SHP77 (cell line): Measurements from ENCODE around the gene GLI1.
"Not testable (repeated sequence)": the region's sequence is repeated elsewhere in the genome, so short reads cannot be mapped to it uniquely, and the experiment has no call there.

Experiments
- DNase-seq, 2 experiments: peaks; one replicate each; lab custom pipeline; 2025; lab: John Stamatoyannopoulos, UW

GLI1 gene

DNA sequence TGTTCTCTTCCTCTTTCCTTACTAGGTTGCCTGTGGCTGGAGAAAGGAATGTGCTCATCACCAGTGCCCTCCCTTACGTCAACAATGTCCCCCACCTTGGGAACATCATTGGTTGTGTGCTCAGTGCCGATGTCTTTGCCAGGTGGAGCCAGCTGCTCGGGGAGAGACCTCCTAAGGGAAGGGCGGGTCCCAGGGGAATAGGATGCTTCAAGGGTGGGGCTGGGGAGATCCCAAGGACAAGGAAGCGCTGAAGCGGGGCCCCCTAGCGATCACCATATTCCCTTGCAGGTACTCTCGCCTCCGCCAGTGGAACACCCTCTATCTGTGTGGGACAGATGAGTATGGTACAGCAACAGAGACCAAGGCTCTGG is 38.5 kb downstream of the GLI1 start:
- no peak for DNase-seq

DNA sequence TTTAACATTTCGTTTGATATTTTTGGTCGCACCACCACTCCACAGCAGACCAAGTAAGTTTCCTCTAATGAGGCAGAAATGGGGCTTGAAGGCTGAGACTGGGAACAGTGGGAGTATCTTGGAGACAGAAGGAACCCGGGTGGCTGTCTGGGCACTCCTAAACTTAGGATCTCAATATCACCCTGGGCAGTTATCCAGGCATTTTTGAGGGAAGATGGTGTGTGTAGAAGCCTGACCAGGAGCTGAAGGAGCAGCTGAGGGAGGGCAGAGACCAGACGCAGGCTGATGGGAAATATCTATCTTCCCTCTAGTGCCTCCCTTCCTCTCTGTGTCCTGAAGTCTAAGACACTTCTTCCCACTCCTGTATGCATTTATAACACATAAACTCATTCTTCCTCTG is 39.0 kb downstream of the GLI1 start:
- no peak for DNase-seq

DNA sequence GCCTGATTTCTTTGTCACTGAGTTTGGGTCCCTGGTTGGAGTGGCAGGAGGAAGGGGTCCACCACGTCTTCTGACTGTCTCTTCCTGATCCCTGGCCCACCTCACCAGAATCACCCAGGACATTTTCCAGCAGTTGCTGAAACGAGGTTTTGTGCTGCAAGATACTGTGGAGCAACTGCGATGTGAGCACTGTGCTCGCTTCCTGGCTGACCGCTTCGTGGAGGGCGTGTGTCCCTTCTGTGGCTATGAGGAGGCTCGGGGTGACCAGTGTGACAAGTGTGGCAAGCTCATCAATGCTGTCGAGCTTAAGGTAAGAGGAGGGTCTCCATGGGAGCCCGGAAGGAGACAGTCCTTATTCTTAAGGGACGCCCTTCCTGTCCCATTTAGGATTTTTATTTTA is 40.6 kb downstream of the GLI1 start:
- DNase-seq: no peak

DNA sequence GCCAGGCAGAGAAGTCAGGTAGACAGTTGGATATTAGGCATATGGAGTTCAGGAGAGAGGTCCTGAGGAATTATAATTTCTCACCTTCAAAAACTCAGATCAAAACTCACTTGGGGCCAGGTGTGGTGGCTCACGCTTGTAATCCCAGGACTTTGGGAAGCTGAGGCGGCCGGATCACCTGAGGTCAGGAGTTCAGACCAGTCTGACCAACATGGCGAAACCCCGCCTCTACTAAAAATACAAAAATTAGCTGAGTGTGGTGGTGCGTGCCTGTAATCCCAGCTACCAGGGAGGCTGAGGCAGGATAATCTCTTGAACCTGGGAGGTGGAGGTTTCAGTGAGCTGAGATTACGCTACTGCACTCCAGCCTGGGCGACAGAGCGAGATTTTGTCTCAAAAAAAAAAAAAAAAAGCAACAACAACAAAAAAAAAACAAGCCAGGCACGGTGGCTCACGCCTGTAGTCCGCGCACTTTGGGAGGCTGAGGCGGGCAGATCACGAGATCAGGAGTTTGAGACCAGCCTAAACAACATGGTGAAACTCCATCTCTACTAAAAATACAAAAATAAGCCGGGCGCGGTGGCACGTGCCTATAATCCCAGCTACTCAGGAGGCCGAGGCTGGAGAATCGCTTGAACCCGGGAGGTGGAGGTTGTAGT is 42.9 kb downstream of the GLI1 start:
- not testable (repeated sequence) for DNase-seq

DNA sequence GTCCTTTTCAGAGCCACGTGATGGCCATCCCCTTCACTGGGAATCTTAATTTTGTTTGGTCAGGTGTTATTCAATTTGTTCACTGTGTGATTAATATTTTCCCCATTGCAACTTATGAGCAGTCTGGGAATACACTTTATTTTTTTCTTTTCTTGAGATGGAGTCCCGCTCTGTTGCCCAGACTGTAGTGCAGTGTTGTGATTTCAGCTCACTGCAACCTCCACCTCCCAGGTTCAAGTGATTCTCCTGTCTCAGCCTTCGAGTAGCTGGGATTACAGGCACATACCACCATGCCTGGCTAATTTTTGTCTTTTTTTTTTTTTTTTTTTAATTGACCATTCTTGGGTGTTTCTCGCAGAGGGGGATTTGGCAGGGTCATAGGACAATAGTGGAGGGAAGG is 47.0 kb downstream of the GLI1 start:
- not testable (repeated sequence) for DNase-seq

DNA sequence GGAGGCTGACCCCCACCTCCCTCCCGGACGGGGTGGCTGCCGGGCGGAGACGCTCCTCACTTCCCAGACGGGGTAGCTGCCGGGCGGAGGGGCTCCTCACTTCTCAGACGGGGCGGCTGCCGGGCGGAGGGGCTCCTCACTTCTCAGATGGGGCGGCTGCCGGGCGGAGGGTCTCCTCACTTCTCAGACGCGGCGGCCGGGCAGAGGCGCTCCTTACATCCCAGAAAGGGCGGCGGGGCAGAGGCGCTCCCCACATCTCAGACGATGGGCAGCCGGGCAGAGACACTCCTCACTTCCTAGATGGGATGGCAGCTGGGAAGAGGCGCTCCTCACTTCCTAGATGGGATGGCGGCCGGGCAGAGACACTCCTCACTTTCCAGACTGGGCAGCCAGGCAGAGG is 48.2 kb downstream of the GLI1 start:
- not testable (repeated sequence) for DNase-seq

DNA sequence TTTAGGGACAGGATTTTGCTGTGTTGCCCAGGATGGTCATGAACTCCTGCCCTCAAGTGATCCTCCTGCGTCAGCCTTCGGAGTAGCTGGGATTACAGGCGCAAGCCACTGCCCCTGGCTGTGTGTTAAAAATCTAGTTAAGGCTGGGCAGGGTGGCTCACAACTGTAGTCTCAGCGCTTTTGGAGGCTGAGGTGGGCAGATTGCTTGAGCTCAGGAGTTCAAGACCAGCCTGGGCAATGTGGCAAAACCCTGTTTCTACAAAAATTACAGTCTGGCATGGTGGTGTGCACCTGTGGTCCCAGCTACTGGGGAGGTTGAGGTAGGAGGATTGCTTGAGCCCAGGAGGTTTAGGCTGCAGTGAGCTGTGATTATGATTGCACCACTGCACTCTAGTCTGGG is 51.6 kb downstream of the GLI1 start:
- no peak for DNase-seq

DNA sequence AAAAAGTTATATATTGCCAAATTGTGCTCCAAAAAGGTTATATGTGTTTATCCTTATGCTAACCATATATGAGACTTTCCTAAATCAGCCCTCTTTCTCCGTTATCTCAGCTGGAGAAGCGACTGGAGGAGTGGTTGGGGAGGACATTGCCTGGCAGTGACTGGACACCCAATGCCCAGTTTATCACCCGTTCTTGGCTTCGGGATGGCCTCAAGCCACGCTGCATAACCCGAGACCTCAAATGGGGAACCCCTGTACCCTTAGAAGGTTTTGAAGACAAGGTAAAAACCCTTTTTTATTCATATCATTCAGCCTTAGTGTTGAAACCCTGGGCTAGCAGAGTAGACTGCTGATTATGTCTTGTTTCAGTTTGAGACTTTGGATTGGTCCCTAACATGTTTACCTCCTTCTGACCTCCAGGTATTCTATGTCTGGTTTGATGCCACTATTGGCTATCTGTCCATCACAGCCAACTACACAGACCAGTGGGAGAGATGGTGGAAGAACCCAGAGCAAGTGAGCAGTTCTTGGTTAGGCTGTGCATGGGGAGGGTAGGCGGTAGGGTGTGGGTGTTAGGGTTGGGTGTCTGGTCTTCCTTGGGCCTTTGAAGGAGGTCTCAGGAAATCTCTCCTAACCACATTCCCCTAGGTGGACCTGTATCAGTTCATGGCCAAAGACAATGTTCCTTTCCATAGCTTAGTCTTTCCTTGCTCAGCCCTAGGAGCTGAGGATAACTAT is 52.2 kb downstream of the GLI1 start:
- no peak for DNase-seq

DNA sequence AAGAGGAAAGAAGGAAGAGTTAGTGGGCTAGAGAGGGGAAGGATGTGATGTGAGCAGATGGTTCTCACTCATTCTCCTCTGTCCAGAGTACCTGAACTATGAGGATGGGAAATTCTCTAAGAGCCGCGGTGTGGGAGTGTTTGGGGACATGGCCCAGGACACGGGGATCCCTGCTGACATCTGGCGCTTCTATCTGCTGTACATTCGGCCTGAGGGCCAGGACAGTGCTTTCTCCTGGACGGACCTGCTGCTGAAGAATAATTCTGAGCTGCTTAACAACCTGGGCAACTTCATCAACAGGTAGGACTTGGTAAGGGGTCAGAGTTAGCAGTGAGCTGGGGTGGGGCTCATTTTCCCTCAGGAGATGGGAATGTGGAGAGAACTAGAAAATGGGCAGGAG is 53.1 kb downstream of the GLI1 start:
- DNase-seq: no peak

DNA sequence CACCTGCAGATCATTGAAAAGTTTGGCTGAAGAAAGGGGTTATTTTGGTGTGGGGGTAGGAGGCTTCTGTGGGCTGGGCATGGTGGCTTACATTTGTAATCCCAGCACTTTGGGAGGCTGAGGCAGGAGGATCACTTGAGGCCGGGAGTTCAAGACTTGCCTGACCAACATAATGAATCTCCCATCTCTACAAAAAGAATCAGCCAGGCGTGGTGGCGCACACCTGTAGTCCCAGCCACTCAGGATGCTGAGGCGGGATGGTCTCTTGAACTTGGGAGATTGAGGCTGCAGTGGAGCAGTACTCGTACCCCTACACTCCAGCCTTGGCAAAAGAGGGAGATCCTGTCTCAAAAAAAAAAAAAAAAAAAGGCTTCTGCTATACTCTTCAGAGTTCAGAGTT is 53.7 kb downstream of the GLI1 start:
- DNase-seq: no peak

DNA sequence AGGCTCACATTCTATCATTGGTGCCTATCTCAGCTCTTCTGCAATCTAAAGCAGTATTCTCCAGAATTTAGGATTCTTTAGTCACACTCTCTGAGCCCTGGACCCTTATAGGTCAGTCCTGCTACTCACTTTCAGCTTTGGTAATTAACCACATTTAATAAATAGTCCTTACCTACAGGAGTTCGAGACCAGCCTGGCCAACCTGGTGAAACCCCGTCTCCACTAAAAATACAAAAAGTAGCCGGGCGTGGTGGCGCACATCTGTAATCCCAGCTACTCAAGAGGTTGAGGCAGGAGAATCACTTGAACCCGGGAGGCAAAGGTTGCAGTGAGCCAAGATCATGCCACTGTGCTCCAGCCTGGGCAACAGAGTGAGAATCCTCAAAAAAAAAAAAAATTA is 54.1 kb downstream of the GLI1 start:
- not testable (repeated sequence) for DNase-seq

DNA sequence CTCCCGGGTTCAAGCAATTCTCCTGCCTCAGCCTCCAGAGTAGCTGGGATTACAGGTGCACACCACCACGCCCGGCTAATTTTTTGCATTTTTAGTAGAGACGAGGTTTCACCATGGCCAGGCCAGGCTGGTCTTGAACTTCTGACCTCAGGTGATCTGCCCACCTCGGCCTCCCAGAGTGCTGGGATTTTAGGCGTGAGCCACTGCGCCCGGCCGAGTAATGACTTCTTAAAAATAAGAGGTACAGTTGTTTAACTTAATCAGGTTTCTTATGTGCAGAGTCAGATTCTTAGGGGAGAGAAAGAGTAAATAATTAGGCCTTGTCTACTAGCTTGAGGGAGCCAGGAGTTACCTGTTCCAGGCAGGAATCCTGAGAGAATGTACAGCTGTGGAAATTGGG is 54.7 kb downstream of the GLI1 start:
- DNase-seq: not testable (repeated sequence)

DNA sequence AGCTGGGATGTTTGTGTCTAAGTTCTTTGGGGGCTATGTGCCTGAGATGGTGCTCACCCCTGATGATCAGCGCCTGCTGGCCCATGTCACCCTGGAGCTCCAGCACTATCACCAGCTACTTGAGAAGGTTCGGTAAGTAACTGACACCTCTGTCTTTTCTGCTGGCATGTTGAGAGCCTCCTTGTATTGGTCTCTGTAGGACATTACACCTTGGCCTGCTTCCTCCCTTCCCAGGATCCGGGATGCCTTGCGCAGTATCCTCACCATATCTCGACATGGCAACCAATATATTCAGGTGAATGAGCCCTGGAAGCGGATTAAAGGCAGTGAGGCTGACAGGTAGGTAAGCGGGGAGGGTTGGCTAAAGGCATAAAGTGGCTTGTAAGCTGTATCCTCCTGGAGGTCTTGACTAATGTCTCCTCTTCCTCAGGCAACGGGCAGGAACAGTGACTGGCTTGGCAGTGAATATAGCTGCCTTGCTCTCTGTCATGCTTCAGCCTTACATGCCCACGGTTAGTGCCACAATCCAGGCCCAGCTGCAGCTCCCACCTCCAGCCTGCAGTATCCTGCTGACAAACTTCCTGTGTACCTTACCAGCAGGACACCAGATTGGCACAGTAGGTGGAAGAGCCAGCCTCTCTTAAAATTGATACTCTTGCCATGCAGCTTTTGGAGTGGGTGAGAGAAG is 55.3 kb downstream of the GLI1 start:
- no peak for DNase-seq

DNA sequence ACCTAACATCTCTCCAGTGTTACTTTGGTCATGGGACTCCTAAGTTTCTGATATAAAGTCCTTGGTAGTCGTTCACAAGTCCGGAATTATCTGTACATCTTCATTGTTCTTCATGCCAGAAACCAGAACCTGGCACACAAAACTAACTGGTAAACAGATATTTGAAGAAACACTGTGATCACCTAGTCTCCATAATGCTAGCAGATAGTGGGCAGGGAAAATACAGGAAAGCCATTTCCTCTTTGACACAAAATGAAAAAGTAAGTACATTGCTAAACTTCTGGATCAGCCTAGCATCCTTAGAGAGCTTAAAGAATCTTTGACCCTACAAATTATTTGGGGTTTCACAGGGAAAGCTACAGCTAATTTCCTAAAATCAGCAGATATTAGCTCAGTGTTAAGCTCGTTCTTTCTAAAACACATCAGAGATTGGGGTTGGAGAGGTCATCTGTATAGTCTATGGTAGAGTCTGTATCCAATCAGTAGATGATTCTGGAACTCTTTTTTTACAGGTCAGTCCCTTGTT is 55.9 kb downstream of the GLI1 start:
- DNase-seq: no peak

DNA sequence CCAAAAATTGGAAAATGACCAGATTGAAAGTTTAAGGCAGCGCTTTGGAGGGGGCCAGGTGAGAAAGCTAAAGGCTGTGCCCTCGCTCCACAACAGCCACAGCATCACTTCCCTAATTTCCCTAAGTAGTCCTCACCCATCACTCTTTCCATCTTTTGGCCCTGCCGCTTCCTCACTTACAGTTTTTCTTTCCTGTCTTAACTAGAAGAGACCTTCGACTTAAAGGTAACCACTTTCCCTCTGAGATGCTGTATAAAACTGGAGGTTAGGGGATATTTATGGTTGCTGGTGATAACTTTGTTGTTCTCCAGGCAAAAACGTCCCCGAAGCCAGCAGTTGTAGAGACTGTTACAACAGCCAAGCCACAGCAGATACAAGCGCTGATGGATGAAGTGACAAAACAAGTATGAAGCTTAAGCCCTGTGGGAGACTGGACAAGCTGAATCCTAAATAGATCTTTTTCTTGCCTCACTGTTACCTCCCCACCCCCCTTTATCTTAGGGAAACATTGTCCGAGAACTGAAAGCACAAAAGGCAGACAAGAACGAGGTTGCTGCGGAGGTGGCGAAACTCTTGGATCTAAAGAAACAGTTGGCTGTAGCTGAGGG is 56.5 kb downstream of the GLI1 start:
- DNase-seq: no peak

DNA sequence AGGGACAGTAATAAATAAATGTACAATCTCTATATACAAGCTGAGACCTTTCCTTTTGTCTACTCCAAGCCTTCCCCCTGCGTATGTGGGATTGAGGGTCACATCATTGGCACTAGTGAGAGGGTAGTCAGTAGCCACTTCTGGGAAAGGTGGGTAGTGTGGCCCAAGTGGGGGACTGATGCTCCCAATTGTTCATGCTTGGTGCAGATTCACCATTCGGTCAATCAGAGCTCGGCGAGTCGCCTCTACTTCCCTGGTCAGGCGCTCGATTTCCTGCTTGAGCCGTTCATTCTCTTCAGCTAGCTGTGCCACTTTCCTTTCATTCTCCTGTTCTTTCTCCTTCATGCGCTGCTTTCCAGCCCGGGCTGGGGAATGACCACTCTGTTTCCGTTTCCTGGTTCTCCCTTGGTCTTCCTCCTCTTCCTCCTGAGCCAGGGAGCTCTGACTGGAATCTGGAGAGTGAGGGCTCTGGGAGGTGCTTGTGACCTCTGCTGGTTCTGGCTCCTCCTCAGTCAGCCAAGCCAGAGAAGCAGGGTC is 57.1 kb downstream of the GLI1 start:
- no peak for DNase-seq

DNA sequence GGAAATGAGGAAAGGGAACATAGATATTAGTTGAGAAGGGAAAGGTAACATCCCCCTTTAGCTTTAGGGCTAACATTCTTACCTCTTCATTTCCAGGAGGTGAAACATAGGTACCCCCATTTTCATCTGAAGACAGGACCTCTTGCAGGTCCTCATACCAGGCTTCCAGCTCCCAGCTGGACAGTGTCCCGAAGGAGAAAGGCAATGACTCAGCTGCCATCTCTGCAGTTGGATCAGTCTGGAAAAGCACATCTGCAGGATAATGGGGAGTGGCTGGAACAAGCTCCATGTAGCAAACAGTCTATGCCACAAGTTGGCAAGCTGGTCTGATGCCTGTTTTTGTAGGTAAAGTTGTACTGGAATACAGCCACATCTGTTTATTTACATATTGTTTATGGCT is 57.6 kb downstream of the GLI1 start:
- no peak for DNase-seq

DNA sequence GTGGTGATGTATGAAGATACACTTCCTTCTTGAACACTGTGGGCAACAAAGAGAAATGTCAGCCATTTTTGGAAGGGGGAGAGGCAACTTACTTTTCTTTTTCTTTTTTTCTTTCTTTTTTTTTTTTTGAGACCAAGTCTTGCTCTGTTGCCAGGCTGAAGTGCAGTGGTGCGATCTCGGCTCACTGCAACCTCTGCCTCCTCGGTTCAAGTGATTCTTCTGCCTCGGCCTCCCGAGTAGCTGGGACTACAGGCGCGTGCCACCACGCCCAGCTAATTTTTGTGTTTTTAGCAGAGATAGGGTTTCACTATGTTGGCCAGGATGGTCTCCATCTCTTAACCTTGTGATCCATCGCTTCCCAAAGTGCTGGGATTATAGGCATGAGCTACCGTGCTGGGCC is 58.1 kb downstream of the GLI1 start:
- not testable (repeated sequence) for DNase-seq

DNA sequence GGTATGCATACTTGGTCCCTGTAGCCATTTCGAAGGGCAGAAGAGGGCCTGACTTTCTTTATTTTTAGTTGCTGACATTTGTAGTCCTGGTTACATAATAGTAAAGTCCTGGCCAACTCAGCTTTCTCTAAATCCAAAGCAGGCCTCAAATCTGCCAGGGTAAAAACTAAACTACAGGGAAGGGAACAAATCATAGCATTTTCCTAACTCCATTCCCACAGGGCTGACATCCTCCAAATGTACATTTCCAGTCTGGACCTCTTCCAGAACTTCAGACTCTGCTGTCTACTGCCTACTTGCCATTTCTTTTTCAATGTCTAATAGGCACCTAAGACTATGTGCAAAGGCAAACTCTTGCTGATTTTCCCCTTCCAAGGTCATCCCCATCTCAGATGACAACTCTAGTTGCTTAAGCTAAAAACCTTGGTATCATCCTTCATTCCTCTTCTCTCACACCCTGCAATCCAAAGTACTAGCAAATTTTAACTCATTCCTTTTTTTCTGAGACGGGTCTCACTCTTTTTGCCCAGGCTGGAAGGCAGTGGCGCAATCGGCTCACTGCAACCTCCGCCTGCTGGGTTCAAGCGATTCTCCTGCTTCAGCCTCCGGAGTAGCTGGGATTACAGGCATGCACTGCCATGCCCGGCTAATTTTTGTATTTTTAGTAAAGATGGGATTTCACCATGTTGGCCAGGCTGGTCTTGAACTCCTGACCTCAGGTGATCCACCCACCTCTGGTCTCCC is 58.8 kb downstream of the GLI1 start:
- DNase-seq: no peak

DNA sequence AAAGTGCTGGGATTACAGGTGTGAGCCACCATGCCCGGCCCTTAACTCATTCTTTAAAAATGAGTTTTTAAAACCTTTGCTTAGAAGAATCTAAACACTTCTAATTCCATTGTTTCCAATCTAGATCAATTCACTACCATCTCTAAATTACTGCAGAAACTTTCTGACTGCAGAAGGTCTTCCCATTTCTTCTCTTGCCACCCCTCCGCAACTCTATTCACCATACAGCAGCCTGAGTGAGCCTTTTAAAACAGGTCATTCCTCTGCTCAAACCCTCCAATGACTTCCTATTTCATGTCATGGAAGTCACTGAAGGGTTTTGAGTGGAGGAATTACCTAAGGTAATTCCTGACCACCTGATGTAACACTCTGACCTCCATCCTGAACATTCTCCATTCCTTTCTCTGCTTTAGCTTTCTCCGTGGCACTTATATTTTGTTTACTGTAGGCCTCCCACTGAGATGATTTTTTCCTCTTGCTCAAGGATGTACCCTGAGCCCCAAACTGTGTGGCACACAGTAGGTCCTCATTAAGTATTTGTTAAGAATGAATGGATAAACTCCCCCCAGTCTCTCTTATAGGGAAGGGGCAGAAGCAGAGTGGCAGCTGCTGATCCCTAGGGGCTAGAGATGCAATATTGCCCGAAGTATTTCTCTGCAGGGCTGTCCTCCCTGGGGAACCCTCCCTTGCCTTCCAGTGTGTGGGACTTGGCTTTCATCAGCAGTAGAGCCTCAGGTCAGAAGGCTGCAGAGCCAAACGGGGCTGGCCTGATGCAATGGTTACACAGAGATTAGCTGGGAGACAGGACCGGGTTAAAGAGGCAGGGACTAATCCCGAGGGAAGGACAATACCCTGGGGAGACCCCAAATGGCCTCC is 59.6 kb downstream of the GLI1 start:
- no peak for DNase-seq

DNA sequence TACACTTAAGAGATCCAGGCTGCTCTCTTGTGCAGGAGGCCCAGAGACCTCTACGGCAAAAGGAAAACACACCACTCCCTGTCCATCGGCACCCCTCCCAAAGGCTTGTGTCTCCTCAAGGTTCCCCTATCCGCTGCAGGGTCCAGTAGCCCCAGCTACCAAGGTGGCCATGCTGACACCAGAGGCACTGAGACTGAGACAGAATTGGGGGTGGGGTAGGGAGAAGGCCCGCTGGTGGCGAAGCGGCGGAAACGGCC is 60.1 kb downstream of the GLI1 start:
- no peak for DNase-seq
